Neutrophil (primary cell): ENCODE data around the gene CHRD.

Source experiments
- H3K27ac ChIP-seq: fragments of 200-600 bp; sonication (generic); 2 replicates; pipeline ENCODE4 v1.5.1; 2016; ENCODE audit warnings: mild to moderate bottlenecking, moderate library complexity
- H3K27me3 ChIP-seq: fragments of 200-600 bp; sonication (generic); 2 replicates; pipeline ENCODE4 v1.6.0; 2016; ENCODE audit warnings: mild to moderate bottlenecking
- H3K36me3 ChIP-seq: fragments of 200-600 bp; sonication (generic); 2 replicates; pipeline ENCODE4 v1.5.1; 2017
- H3K4me1 ChIP-seq, 2 experiments: fragments of 200-600 bp in 1 of 2; sonication (generic) in 1 of 2; 1 replicate in 1 of 2; 2 replicates in 1 of 2; pipeline versions ENCODE4 v1.5.1 to v1.6.1; 2013 to 2016; ENCODE audit warnings: low read depth in 1 of 2, low read length in 1 of 2, mild to moderate bottlenecking in 1 of 2, moderate library complexity in 1 of 2; ENCODE audit not compliant: control insufficient read depth in 1 of 2, insufficient read depth in 1 of 2
- H3K4me3 ChIP-seq, 2 experiments: fragments of 200-600 bp in 1 of 2; sonication (generic) in 1 of 2; 1 replicate in 1 of 2; 2 replicates in 1 of 2; pipeline ENCODE4 v1.5.1; 2013 to 2016; ENCODE audit warnings: low read depth in 1 of 2, low read length in 1 of 2, mild to moderate bottlenecking in 1 of 2, moderate library complexity in 1 of 2
- H3K9me3 ChIP-seq: fragments of 200-600 bp; sonication (generic); 2 replicates; pipeline ENCODE4 v1.5.1; 2016
- TF ChIP-seq, protein P1 (sequence below): fragments of 200-600 bp; sonication (generic); IDR thresholded peaks from 2 replicates; pipeline ENCODE4 v1.5.1; 2016; ENCODE audit warnings: antibody characterized with exemption

The CHRD gene

DNA sequence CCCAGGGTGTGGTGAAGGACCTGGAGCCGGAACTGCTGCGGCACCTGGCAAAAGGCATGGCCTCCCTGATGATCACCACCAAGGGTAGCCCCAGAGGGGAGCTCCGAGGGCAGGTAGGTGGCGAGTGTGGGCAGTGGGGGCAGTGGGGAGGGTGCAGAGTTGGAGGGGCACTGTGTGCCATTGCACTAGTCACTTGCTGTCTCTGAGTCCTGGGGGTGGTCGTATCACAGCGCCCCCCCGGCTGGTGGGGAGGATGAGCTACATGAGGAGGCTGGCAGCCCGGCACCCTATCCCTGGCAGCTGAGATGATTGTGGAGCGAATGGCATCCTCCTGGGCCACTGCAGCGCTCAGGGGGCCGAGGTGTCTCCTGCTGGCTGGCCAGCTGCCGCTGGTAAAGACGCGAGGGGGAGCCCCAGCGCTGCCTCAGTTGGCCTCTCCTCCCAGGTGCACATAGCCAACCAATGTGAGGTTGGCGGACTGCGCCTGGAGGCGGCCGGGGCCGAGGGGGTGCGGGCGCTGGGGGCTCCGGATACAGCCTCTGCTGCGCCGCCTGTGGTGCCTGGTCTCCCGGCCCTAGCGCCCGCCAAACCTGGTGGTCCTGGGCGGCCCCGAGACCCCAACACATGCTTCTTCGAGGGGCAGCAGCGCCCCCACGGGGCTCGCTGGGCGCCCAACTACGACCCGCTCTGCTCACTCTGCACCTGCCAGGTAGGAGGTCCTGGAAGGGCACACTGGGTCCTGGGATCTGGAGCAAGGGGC is 6.4 kb downstream of the CHRD start:
- H3K27ac ChIP-seq = no peak overlapping the region
- H3K4me3 ChIP-seq = no peak overlapping the region
- no peaks in the 10 kb centered on the region for H3K36me3 ChIP-seq
- no peaks in the 10 kb centered on the region for H3K9me3 ChIP-seq
- H3K4me1 ChIP-seq = peaks cover 3 to 4% of the 10 kb centered on the region in 2 experiments
- TF ChIP-seq, protein P1, sequence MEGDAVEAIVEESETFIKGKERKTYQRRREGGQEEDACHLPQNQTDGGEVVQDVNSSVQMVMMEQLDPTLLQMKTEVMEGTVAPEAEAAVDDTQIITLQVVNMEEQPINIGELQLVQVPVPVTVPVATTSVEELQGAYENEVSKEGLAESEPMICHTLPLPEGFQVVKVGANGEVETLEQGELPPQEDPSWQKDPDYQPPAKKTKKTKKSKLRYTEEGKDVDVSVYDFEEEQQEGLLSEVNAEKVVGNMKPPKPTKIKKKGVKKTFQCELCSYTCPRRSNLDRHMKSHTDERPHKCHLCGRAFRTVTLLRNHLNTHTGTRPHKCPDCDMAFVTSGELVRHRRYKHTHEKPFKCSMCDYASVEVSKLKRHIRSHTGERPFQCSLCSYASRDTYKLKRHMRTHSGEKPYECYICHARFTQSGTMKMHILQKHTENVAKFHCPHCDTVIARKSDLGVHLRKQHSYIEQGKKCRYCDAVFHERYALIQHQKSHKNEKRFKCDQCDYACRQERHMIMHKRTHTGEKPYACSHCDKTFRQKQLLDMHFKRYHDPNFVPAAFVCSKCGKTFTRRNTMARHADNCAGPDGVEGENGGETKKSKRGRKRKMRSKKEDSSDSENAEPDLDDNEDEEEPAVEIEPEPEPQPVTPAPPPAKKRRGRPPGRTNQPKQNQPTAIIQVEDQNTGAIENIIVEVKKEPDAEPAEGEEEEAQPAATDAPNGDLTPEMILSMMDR = no peak
- peaks cover 88% of the 10 kb centered on the region for H3K27me3 ChIP-seq

DNA sequence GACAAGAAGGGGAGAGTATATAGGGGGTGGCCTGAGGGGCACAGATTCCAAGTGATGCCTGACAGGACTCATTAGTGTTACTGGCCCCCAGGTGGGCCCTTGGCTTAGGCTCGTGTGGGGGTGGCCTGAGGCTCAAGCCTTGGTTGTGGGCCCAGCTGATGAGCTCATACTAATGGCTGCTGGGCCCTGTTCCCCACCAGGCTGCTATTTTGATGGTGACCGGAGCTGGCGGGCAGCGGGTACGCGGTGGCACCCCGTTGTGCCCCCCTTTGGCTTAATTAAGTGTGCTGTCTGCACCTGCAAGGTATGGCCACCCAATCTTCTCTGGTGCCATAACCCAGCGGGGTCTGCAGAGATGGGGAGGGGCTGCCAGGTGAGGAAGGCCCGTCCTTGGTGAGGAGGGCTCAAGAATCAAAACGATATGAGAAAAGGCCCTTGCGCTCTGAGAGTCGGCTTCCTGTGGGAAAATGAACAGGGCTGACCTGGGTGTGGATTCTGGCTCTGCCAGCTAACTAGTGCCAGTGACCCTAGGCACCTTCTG is 7.4 kb downstream of the CHRD start:
- Histone ChIP-seq H3K9me3 (no peaks in the 10 kb centered on the region), H3K4me1 (no peaks in the 10 kb centered on the region), H3K27ac (no peak overlapping the region), H3K36me3 (no peaks in the 10 kb centered on the region), H3K4me3 (no peak overlapping the region), H3K27me3 (peaks cover 80% of the 10 kb centered on the region)
- TF ChIP-seq, protein P1 = no peak

DNA sequence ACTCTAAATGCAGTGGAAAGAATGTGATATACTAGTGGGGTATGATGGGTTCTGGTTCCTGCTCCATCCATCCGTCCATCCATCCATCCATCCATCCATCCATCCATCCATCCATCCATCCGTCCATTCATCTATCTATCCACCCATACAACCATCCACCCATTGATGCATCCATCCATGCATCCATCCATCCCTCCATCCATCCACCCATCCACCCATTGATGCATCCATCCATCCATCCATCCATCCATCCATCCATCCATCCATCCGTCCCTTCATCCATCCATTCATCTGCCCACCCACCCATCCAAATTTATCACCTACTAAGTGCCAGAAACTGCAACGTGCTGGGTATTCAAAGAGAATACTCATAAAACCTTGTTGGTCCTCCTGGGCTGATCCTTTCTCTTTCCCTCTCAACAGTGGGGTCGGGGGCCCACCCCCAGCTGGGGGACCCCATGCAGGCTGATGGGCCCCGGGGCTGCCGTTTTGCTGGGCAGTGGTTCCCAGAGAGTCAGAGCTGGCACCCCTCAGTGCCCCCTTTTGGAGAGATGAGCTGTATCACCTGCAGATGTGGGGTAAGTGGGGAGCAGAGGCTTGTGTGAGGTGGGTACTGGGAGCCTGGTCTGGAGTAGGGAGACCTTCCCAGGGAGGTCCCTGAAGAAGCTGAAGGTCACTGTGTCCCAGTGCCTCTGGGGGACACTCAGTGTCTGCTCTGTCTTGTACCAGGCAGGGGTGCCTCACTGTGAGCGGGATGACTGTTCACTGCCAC is 8.5 kb downstream of the CHRD start:
- TF ChIP-seq, protein P1 = no peak
- Histone ChIP-seq H3K4me3 (no peak overlapping the region), H3K27ac (no peak overlapping the region), H3K27me3 (peaks cover 69% of the 10 kb centered on the region), H3K36me3 (no peaks in the 10 kb centered on the region), H3K9me3 (no peaks in the 10 kb centered on the region), H3K4me1 (no peaks in the 10 kb centered on the region)

DNA sequence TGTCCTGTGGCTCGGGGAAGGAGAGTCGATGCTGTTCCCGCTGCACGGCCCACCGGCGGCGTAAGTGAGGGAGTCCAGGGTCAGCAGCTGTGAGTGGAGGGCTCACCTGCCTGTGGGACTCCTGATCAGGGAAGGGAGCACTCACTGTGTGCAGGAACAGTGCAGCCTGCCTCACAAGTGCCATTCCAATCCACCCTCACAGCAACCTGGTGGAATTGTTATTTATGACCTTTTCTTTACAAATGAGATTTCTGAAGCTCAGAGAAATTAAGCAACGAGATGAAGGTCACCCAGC is 9.0 kb downstream of the CHRD start:
- Histone ChIP-seq H3K27me3 (peaks cover 66% of the 10 kb centered on the region), H3K4me3 (no peak overlapping the region), H3K9me3 (no peaks in the 10 kb centered on the region), H3K27ac (no peak overlapping the region), H3K36me3 (no peaks in the 10 kb centered on the region), H3K4me1 (no peaks in the 10 kb centered on the region)
- TF ChIP-seq, protein P1 = no peak

DNA sequence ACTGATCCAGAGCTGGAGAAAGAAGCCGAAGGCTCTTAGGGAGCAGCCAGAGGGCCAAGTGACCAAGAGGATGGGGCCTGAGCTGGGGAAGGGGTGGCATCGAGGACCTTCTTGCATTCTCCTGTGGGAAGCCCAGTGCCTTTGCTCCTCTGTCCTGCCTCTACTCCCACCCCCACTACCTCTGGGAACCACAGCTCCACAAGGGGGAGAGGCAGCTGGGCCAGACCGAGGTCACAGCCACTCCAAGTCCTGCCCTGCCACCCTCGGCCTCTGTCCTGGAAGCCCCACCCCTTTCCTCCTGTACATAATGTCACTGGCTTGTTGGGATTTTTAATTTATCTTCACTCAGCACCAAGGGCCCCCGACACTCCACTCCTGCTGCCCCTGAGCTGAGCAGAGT is 9.5 kb downstream of the CHRD start:
- Histone ChIP-seq H3K4me3 (no peak overlapping the region), H3K27me3 (peaks cover 60% of the 10 kb centered on the region), H3K27ac (no peak overlapping the region), H3K4me1 (no peaks in the 10 kb centered on the region), H3K9me3 (no peaks in the 10 kb centered on the region), H3K36me3 (no peaks in the 10 kb centered on the region)
- TF ChIP-seq, protein P1 = no peak
